ENCODE results near the gene RPL22L1. TPM values are rescaled to one million over a fixed set of nuclear protein-coding genes. Genes with fewer than 3 reads are reported as not detected.

RPL22L1 gene
- total RNA-seq, 1 donor from 2014 or later: 323 TPM

- TF ChIP-seq, protein P1, sequence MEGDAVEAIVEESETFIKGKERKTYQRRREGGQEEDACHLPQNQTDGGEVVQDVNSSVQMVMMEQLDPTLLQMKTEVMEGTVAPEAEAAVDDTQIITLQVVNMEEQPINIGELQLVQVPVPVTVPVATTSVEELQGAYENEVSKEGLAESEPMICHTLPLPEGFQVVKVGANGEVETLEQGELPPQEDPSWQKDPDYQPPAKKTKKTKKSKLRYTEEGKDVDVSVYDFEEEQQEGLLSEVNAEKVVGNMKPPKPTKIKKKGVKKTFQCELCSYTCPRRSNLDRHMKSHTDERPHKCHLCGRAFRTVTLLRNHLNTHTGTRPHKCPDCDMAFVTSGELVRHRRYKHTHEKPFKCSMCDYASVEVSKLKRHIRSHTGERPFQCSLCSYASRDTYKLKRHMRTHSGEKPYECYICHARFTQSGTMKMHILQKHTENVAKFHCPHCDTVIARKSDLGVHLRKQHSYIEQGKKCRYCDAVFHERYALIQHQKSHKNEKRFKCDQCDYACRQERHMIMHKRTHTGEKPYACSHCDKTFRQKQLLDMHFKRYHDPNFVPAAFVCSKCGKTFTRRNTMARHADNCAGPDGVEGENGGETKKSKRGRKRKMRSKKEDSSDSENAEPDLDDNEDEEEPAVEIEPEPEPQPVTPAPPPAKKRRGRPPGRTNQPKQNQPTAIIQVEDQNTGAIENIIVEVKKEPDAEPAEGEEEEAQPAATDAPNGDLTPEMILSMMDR (IDR thresholded peaks at IDR 0.05; ENCODE audit: insufficient read depth, low read length, poor library complexity, severe bottlenecking): no peak
- no peaks in the 10 kb centered on the region for H3K27me3 ChIP-seq (ENCODE audit: control insufficient read depth, insufficient read depth, low read length)
- DNase-seq (ENCODE audit: low read depth): no peak
- H3K36me3 ChIP-seq (ENCODE audit: control insufficient read depth, insufficient read depth, low read length): no peaks in the 10 kb centered on the region
- H3K4me3 ChIP-seq (ENCODE audit: low read depth, low read length): no peak overlapping the region
Observed at GRCh38 chr3:170844377-170844776, 25.6 kb downstream of the RPL22L1 start.

GRCh38 chr3:170840291-170840859 is 29.6 kb downstream of the RPL22L1 start:
- H3K36me3 ChIP-seq (ENCODE audit: control insufficient read depth, insufficient read depth, low read length): no peaks in the 10 kb centered on the region
- H3K27me3 ChIP-seq (ENCODE audit: control insufficient read depth, insufficient read depth, low read length): no peaks in the 10 kb centered on the region
- TF ChIP-seq, protein P1 (IDR thresholded peaks at IDR 0.05; ENCODE audit: insufficient read depth, low read length, poor library complexity, severe bottlenecking): no peak
- H3K4me3 ChIP-seq (ENCODE audit: low read depth, low read length): no peak overlapping the region
- no peak for DNase-seq (ENCODE audit: low read depth)

DNA sequence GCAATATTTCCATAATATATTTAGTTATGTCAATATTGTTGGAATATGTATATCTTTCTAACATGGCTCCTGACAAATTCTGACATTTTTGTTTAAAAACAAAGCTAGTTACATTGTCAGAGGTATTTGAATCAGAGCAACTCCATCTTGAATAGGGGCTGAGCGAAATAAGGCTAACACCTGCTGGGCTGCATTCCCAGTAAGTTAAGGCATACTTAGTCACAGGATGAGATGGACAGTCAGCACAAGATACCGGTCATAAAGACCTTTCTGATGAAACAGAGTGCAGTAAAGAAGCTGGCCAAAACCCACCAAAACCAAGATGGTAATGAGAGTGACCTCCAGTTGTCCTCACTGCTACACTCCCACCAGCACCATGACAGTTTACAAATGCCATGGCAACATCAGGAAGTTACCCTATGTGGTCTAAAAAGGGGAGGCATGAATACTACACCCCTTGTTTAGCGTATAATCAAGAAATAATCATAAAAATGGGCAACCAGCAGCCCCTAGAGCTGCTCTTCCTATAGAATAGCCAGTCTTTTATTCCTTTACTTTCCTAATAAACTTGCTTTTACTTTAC is 30.4 kb downstream of the RPL22L1 start:
- TF ChIP-seq, protein P1 (IDR thresholded peaks at IDR 0.05; ENCODE audit: insufficient read depth, low read length, poor library complexity, severe bottlenecking): no peak
- no peak for DNase-seq (ENCODE audit: low read depth)
- no peaks in the 10 kb centered on the region for H3K36me3 ChIP-seq (ENCODE audit: control insufficient read depth, insufficient read depth, low read length)

DNA sequence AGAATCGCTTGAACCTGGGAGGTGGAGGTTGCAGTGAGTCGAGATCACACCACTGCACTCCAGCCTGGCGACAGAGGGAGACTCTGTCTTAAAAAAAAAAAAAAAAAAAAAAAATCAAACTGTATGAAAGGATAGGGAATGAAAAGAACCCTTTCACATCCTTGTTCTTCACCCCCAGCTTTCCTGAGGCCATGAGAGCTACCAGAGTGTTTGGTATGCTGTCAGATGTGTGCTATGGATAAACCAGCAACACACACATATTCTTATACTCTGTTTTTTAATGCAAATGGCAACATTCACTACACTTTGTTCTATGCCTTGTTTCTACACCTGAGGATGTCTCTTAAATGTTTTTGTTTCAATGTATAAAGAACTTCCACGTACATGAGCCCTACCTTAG is 33.5 kb downstream of the RPL22L1 start:
- DNase-seq (ENCODE audit: low read depth): no peak
- TF ChIP-seq, protein P1 (IDR thresholded peaks at IDR 0.05; ENCODE audit: insufficient read depth, low read length, poor library complexity, severe bottlenecking): no peak
- H3K4me3 ChIP-seq (ENCODE audit: low read depth, low read length): no peak overlapping the region
- no peaks in the 10 kb centered on the region for H3K36me3 ChIP-seq (ENCODE audit: control insufficient read depth, insufficient read depth, low read length)
- no peaks in the 10 kb centered on the region for H3K27me3 ChIP-seq (ENCODE audit: control insufficient read depth, insufficient read depth, low read length)

More for the DNA sequence above, 30.4 kb downstream of the RPL22L1 start:
- H3K27me3 ChIP-seq (ENCODE audit: control insufficient read depth, insufficient read depth, low read length): no peaks in the 10 kb centered on the region
- H3K4me3 ChIP-seq (ENCODE audit: low read depth, low read length): no peak overlapping the region

DNA sequence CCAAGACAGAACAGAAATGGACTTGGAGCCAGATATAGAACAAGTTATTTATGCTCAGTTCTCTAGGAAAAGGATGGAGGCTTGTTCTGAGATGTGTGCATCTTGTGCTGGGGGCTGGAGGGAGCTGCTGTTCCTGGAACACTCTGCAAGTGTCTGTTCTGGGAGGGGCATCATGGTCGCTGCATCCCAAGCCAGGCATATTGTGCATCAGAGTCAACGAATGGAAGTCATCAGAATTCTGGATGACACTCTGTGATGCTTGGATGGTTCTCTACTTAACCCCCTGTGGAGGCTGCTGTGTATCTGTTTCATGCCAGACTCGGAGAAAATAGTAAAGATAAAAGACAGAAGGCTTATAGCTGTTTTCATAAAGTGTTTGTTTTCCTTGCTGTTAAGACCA is 34.7 kb downstream of the RPL22L1 start:
- TF ChIP-seq, protein P1 (IDR thresholded peaks at IDR 0.05; ENCODE audit: insufficient read depth, low read length, poor library complexity, severe bottlenecking): no peak
- H3K4me3 ChIP-seq (ENCODE audit: low read depth, low read length): no peak overlapping the region
- DNase-seq (ENCODE audit: low read depth): no peak
- H3K27me3 ChIP-seq (ENCODE audit: control insufficient read depth, insufficient read depth, low read length): no peaks in the 10 kb centered on the region
- no peaks in the 10 kb centered on the region for H3K36me3 ChIP-seq (ENCODE audit: control insufficient read depth, insufficient read depth, low read length)

GRCh38 chr3:170830580-170830979 is 39.4 kb downstream of the RPL22L1 start:
- Histone ChIP-seq H3K36me3 (ENCODE audit: control insufficient read depth, insufficient read depth, low read length) (no peaks in the 10 kb centered on the region), H3K27me3 (ENCODE audit: control insufficient read depth, insufficient read depth, low read length) (no peaks in the 10 kb centered on the region), H3K4me3 (ENCODE audit: low read depth, low read length) (no peak overlapping the region)
- TF ChIP-seq, protein P1 (IDR thresholded peaks at IDR 0.05; ENCODE audit: insufficient read depth, low read length, poor library complexity, severe bottlenecking): no peak
- DNase-seq (ENCODE audit: low read depth): no peak
